ENCODE data around the gene NUDT22. TPM values are rescaled to one million over a fixed set of nuclear protein-coding genes. Genes with fewer than 3 reads are reported as not detected.

NUDT22 gene
- total RNA-seq, 4 donors from 2014 or later, result 19.2 to 77.6 (median 41.8) TPM

- TF ChIP-seq CTCF (IDR thresholded peaks at IDR 0.05; ENCODE audit: low read depth), result no peak
Measured at GRCh38 chr11:64201543-64201942, 24.5 kb upstream of the NUDT22 start.

GRCh38 chr11:64202992-64203391 is 23.1 kb upstream of the NUDT22 start:
- TF ChIP-seq CTCF (IDR thresholded peaks at IDR 0.05; ENCODE audit: low read depth), result no peak

GRCh38 chr11:64203421-64204079 is 22.5 kb upstream of the NUDT22 start:
- no peak for TF ChIP-seq CTCF (IDR thresholded peaks at IDR 0.05; ENCODE audit: low read depth)

GRCh38 chr11:64204080-64204440 is 22.0 kb upstream of the NUDT22 start:
- TF ChIP-seq CTCF (IDR thresholded peaks at IDR 0.05; ENCODE audit: low read depth), result no peak

GRCh38 chr11:64204464-64204989 is 21.5 kb upstream of the NUDT22 start:
- no peak for TF ChIP-seq CTCF (IDR thresholded peaks at IDR 0.05; ENCODE audit: low read depth)

GRCh38 chr11:64206457-64207255 is 19.4 kb upstream of the NUDT22 start, which contains the start of gene FERMT3:
Gene FERMT3, plus strand, starts transcription at chr11:64206721. Its CDS starts 644 bp downstream, at chr11:64207365.
- TF ChIP-seq CTCF (IDR thresholded peaks at IDR 0.05; ENCODE audit: low read depth), result no peak
